Duodenal mucosa (tissue), 2 donors: Measurements from ENCODE around the gene SPP1.
"Not testable (repeated sequence)": the region's sequence is repeated elsewhere in the genome, so short reads cannot be mapped to it uniquely, and the experiment has no call there.

ENCODE experiments used
- H3K27ac ChIP-seq: one replicate; pipeline ENCODE4 v1.7.0; 2013; ENCODE audit warnings: low read depth, low read length
- H3K27me3 ChIP-seq, 2 donors: one replicate each; pipeline ENCODE4 v1.7.0; 2013; ENCODE audit warnings: low read length in 2 of 2, control low read depth in 1 of 2; ENCODE audit not compliant: insufficient read depth in 2 of 2, control insufficient read depth in 1 of 2
- H3K36me3 ChIP-seq, 2 donors: one replicate each; pipeline ENCODE4 v1.7.0; 2013; ENCODE audit warnings: low read length in 2 of 2, control low read depth in 1 of 2; ENCODE audit not compliant: insufficient read depth in 2 of 2, control insufficient read depth in 1 of 2
- H3K4me1 ChIP-seq, 2 donors: one replicate each; pipeline ENCODE4 v1.7.0; 2013; ENCODE audit warnings: low read length in 2 of 2, control low read depth in 1 of 2; ENCODE audit not compliant: insufficient read depth in 2 of 2, control insufficient read depth in 1 of 2
- H3K4me3 ChIP-seq, 2 donors: one replicate each; pipeline ENCODE4 v1.7.0; 2013; ENCODE audit warnings: low read length in 2 of 2, low read depth in 1 of 2
- H3K9ac ChIP-seq, 2 donors: one replicate each; pipeline ENCODE4 v1.7.0; 2013; ENCODE audit warnings: low read length in 2 of 2, low read depth in 1 of 2
- H3K9me3 ChIP-seq, 2 donors: one replicate each; pipeline ENCODE4 v1.7.0; 2013; ENCODE audit warnings: low read length in 2 of 2, control low read depth in 1 of 2; ENCODE audit not compliant: control insufficient read depth in 1 of 2

The SPP1 gene

GRCh38 chr4:87985097-87985886 is 9.8 kb downstream of the SPP1 start:
- H3K27ac ChIP-seq, result no peak overlapping the region
- no peak overlapping the region for H3K4me3 ChIP-seq
- H3K27me3 ChIP-seq, result no peaks in the 10 kb centered on the region
- H3K36me3 ChIP-seq, result no peaks in the 10 kb centered on the region
- H3K9me3 ChIP-seq, result no peaks in the 10 kb centered on the region
- H3K4me1 ChIP-seq, result no peaks in the 10 kb centered on the region
- no peak overlapping the region for H3K9ac ChIP-seq

- H3K4me1 ChIP-seq, result no peaks in the 10 kb centered on the region
- no peak overlapping the region for H3K4me3 ChIP-seq
- no peaks in the 10 kb centered on the region for H3K27me3 ChIP-seq
- H3K36me3 ChIP-seq, result no peaks in the 10 kb centered on the region
- no peaks in the 10 kb centered on the region for H3K9me3 ChIP-seq
- H3K9ac ChIP-seq, result no peak overlapping the region
- no peak overlapping the region for H3K27ac ChIP-seq
These were observed 10.3 kb downstream of the SPP1 start for GRCh38 chr4:87985887-87986200.

GRCh38 chr4:87986508-87986907 is 11.0 kb downstream of the SPP1 start:
- Histone ChIP-seq H3K27ac (no peak overlapping the region), H3K9ac (no peak overlapping the region), H3K4me1 (no peaks in the 10 kb centered on the region), H3K36me3 (no peaks in the 10 kb centered on the region), H3K27me3 (no peaks in the 10 kb centered on the region), H3K4me3 (no peak overlapping the region), H3K9me3 (no peaks in the 10 kb centered on the region)

DNA sequence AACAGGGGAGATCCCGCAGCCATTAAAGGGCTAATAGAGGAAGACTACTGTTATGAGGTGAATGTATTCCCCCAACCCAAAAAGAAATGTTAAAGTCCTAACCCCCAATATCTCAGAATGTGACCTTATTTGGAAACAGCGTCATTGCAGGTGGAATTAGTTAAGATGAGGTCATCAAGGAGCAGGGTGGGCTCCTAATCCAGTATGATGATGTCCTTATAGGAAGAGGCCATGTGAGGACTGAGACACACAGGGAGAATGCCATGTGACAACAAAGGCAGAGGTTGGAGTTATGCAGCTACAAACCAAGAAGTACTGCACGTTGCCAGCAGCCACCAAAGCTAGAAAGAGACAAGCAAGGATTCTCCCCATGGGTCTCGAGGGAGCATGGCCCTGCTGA is 14.3 kb downstream of the SPP1 start:
- Histone ChIP-seq H3K4me1 (no peaks in the 10 kb centered on the region), H3K27me3 (peaks cover 0 to 4% of the 10 kb centered on the region in 2 donors)

DNA sequence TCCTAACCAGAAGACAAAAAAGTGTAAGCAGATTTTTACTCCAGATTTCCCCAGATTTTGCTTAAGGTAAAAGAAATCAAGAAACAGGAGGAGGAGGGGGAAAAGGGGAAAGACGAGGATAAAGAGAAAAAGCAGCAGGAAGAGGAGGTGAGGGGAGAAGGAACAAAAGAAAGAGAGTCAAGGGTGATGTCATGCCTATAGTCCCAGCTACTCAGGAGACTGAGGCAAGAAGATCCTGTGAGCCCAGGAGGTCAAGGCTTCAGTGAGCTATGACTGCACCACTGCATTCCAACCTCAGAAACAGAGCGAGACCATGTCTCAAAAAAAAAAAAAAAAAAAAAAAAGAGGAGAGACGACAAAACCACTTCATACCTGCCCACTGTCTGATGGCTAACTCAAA is 19.9 kb downstream of the SPP1 start:
- Histone ChIP-seq H3K27me3 (peaks cover 0 to 6% of the 10 kb centered on the region in 2 donors), H3K27ac (no peak overlapping the region), H3K9me3 (no peaks in the 10 kb centered on the region), H3K4me3 (no peak overlapping the region), H3K36me3 (no peaks in the 10 kb centered on the region), H3K9ac (no peak overlapping the region), H3K4me1 (no peaks in the 10 kb centered on the region)

More for the DNA sequence above, 14.3 kb downstream of the SPP1 start:
- Histone ChIP-seq H3K4me3 (no peak overlapping the region), H3K9me3 (no peaks in the 10 kb centered on the region), H3K27ac (no peak overlapping the region), H3K9ac (no peak overlapping the region), H3K36me3 (no peaks in the 10 kb centered on the region)

GRCh38 chr4:87999191-87999691 is 23.7 kb downstream of the SPP1 start:
- not testable (repeated sequence) for H3K9ac ChIP-seq, H3K4me1 ChIP-seq, H3K4me3 ChIP-seq, H3K9me3 ChIP-seq, H3K36me3 ChIP-seq, H3K27ac ChIP-seq, H3K27me3 ChIP-seq

DNA sequence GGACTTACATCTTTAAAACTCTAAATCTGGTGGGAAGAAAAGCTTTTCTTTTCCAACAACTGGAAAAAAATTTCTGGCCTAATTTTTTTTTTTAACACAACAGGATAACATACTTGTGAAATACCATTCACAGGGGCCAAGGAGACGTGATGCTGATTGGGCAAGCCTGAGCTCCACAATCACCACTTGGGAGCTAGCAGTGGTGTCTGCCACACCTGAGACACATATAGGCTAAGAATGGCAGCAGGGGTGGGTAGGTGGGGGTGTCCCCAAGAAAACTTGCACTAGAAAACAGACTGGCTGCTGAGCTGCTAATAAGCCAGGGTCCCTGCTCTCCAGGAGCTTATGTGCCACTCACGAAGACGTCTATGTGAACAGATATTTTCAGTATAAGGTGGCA is 26.4 kb downstream of the SPP1 start:
- Histone ChIP-seq H3K27me3 (no peaks in the 10 kb centered on the region), H3K4me1 (no peaks in the 10 kb centered on the region), H3K9ac (no peak overlapping the region), H3K9me3 (no peaks in the 10 kb centered on the region), H3K27ac (no peak overlapping the region), H3K4me3 (no peak overlapping the region), H3K36me3 (no peaks in the 10 kb centered on the region)

DNA sequence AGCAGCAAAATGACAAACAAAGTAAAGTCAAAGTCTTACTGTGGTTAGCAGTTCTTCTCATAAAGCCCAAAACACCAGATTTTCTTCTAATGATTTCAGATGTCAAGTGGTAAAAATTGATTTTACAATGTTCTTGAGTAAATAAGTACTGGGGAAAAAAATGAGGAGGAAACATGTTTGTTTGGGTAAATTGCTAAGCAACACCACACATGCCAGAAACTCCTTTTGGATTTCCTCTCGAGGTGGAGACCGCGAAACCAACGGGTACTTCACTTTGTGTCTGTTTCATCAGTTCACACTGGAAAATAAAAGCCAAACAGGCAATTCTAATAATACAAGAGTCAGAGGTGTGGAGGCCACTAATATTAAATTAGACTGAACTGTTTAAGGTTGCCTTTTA is 27.3 kb downstream of the SPP1 start:
- no peak overlapping the region for H3K9ac ChIP-seq
- H3K9me3 ChIP-seq, result no peaks in the 10 kb centered on the region
- H3K4me1 ChIP-seq, result no peaks in the 10 kb centered on the region
- no peaks in the 10 kb centered on the region for H3K27me3 ChIP-seq
- no peak overlapping the region for H3K27ac ChIP-seq
- H3K36me3 ChIP-seq, result no peaks in the 10 kb centered on the region
- no peak overlapping the region for H3K4me3 ChIP-seq

DNA sequence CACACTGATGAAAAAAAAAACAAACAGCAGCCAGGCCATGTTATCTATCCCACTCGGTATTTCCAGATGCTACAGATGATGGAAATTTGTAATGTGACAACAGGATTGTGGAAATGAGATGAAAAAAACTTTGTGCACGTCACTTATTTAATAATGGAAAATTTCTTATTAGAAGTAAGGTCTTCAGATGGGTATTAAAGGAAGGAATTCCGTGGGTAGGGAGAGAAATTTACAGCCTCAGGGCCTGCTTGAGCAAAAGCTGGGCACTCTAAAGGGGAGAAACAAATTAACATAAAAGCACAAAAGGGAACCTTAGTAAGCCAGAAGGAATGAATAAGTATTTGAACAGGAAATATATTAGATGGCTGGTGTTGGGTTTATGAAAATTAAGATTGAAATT is 27.7 kb downstream of the SPP1 start:
- Histone ChIP-seq H3K27ac (no peak overlapping the region), H3K4me3 (no peak overlapping the region), H3K36me3 (no peaks in the 10 kb centered on the region), H3K27me3 (no peaks in the 10 kb centered on the region), H3K9me3 (no peaks in the 10 kb centered on the region), H3K9ac (no peak overlapping the region), H3K4me1 (no peaks in the 10 kb centered on the region)

DNA sequence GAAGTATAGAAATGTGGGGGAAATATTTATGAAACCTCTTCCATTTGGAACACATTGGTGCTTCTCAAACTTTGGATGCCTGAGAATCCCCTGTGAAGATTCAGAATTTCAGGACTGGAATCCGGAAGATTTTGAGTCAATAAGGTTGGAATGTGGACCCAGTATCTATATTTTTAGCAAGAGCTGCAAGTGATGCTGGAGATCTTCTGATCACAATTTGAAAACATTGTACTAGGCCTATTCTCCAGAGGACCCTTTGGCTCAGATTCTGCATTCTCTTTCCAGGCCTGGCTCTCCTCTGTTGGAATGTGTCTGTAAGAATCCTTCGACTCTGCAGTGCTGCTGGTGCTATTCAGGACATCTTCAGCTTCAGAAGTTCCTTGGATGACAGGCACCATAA is 29.6 kb downstream of the SPP1 start:
- Histone ChIP-seq H3K9ac (no peak overlapping the region), H3K27ac (no peak overlapping the region), H3K4me1 (peaks cover 8 to 9% of the 10 kb centered on the region in 2 donors), H3K36me3 (no peaks in the 10 kb centered on the region), H3K27me3 (no peaks in the 10 kb centered on the region), H3K4me3 (no peak overlapping the region), H3K9me3 (no peaks in the 10 kb centered on the region)
